Measurements from ENCODE around the gene PNPLA4.

Gene PNPLA4

GRCh38 chrX:7872042-7872441 is 55.2 kb downstream of the PNPLA4 start:
- no peak for DNase-seq (ENCODE audit: low read depth)

- no peak for DNase-seq (ENCODE audit: low read depth)
Observed at GRCh38 chrX:7852166-7852565, 75.0 kb downstream of the PNPLA4 start.

Data from non-pigmented ciliary epithelial cell (primary cell).